ENCODE results near the gene MESP2. TPM values are rescaled to one million over a fixed set of nuclear protein-coding genes. Genes with fewer than 3 reads are reported as not detected.
"Not testable (repeated sequence)": the region's sequence is repeated elsewhere in the genome, so short reads cannot be mapped to it uniquely, and the experiment has no call there.

The MESP2 gene
- total and polyA plus RNA-seq, 3 donors from 2014 or later: 1.3 to 2.9 (median 2.2) TPM

- Histone ChIP-seq H3K27ac (no peak overlapping the region), H3K27me3 (no peaks in the 10 kb centered on the region), H3K9me3 (no peaks in the 10 kb centered on the region), H3K36me3 (ENCODE audit: low read depth, missing control alignments) (no peaks in the 10 kb centered on the region), H3K4me3 (no peak overlapping the region), H3K4me1 (peaks cover 7% of the 10 kb centered on the region)
- 72 to 84% methylated on average over 6 of the region's 6 CpGs for WGBS, 2 donors
- intact Hi-C loops (cut with DNase I; ENCODE audit: low total_unique reads): no loop called here
- DNase-seq: no peak
- TF ChIP-seq CTCF (IDR thresholded peaks at IDR 0.05) (no peak), POLR2A (IDR thresholded peaks at IDR 0.05) (no peak)
These were observed 4.5 kb downstream of the MESP2 start for GRCh38 chr15:89780601-89781000.

DNA sequence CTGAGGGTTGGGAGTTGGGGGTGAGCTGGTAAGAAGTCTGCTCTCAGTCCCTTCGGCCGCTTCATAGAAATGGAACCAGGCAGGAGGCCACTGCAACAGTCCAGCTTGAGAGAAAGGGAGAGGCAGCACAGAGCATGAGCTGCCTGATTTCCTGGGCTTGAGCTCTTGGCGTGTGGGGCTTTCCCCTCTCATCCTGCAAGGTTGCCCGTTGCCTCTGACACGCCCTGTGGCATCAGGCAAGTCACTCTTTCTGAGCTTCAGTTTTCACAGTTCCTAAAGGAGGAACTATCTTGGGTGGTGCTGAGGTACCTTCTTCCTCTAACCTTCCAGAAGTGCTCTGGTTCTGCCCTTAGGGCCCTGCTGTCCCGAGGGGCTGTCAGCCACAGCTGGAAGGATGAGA, 4.9 kb downstream of the MESP2 start:
- Histone ChIP-seq H3K4me3 (no peak overlapping the region), H3K9me3 (no peaks in the 10 kb centered on the region), H3K36me3 (ENCODE audit: low read depth, missing control alignments) (no peaks in the 10 kb centered on the region), H3K27me3 (no peaks in the 10 kb centered on the region), H3K4me1 (peaks cover 3% of the 10 kb centered on the region), H3K27ac (no peak overlapping the region)
- TF ChIP-seq CTCF (IDR thresholded peaks at IDR 0.05) (no peak), POLR2A (IDR thresholded peaks at IDR 0.05) (no peak)
- intact Hi-C loops (cut with DNase I; ENCODE audit: low total_unique reads): no loop called here
- 83% methylated on average over 3 to 6 of the region's 6 CpGs for WGBS, 2 donors
- DNase-seq: no peak

GRCh38 chr15:89781891-89782618, 5.9 kb downstream of the MESP2 start:
- H3K9me3 ChIP-seq: no peaks in the 10 kb centered on the region
- H3K4me3 ChIP-seq: no peak overlapping the region
- no peak overlapping the region for H3K27ac ChIP-seq
- TF ChIP-seq CTCF (IDR thresholded peaks at IDR 0.05): no peak
- no peak for TF ChIP-seq POLR2A (IDR thresholded peaks at IDR 0.05)
- WGBS, 2 donors: 73 to 84% methylated on average over 15 of the region's 15 CpGs
- H3K36me3 ChIP-seq (ENCODE audit: low read depth, missing control alignments): no peaks in the 10 kb centered on the region
- H3K4me1 ChIP-seq: no peaks in the 10 kb centered on the region
- intact Hi-C loops (cut with DNase I; ENCODE audit: low total_unique reads): no loop called here
- no peaks in the 10 kb centered on the region for H3K27me3 ChIP-seq
- peak; percentile 25 for DNase-seq

GRCh38 chr15:89782619-89782950, 6.5 kb downstream of the MESP2 start:
- H3K9me3 ChIP-seq; H3K4me3 ChIP-seq; H3K27me3 ChIP-seq; H3K36me3 ChIP-seq (ENCODE audit: low read depth, missing control alignments); intact Hi-C loops (cut with DNase I; ENCODE audit: low total_unique reads); H3K4me1 ChIP-seq; DNase-seq; H3K27ac ChIP-seq: not testable (repeated sequence)
- WGBS, 2 donors: 94% methylated on average over 9 of the region's 9 CpGs

GRCh38 chr15:89783111-89783860, 7.2 kb downstream of the MESP2 start:
- Histone ChIP-seq H3K4me1 (no peaks in the 10 kb centered on the region), H3K36me3 (ENCODE audit: low read depth, missing control alignments) (no peaks in the 10 kb centered on the region), H3K9me3 (no peaks in the 10 kb centered on the region), H3K4me3 (no peak overlapping the region), H3K27ac (no peak overlapping the region), H3K27me3 (no peaks in the 10 kb centered on the region)
- intact Hi-C loops (cut with DNase I; ENCODE audit: low total_unique reads): no loop called here
- no peak for DNase-seq
- TF ChIP-seq CTCF (IDR thresholded peaks at IDR 0.05): no peak
- TF ChIP-seq POLR2A (IDR thresholded peaks at IDR 0.05): no peak
- WGBS, 2 donors: 69 to 77% methylated on average over 11 to 14 of the region's 14 CpGs
